ENCODE measurements around the gene EHMT1. TPM values are rescaled to one million over a fixed set of nuclear protein-coding genes. Genes with fewer than 3 reads are reported as not detected.

The EHMT1 gene
- total RNA-seq, 1 donor from 2014 or later: 45.3 TPM

DNA sequence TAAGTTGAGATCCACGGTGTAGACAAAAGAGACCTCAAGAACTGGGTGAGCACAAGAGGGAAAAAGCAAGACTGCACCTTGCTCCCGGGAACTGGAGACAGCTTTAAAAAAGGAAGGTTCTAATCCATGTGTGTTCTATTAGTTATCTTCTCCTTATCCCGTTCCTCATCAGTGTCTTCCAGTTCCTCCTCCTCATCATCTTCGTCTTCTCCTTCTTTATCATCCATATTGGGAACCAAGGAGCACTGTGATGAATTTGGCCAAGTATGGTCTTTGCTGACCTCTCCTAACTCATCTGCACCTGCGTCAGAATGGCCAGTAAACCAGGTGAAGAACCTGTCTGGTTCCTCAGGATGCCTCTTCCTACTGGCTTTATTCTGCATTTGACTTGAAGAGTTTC is 22.1 kb downstream of the EHMT1 start:
- H3K36me3 ChIP-seq (ENCODE audit: control insufficient read depth, insufficient read depth, low read length): peaks cover 6% of the 10 kb centered on the region
- TF ChIP-seq, protein P1, sequence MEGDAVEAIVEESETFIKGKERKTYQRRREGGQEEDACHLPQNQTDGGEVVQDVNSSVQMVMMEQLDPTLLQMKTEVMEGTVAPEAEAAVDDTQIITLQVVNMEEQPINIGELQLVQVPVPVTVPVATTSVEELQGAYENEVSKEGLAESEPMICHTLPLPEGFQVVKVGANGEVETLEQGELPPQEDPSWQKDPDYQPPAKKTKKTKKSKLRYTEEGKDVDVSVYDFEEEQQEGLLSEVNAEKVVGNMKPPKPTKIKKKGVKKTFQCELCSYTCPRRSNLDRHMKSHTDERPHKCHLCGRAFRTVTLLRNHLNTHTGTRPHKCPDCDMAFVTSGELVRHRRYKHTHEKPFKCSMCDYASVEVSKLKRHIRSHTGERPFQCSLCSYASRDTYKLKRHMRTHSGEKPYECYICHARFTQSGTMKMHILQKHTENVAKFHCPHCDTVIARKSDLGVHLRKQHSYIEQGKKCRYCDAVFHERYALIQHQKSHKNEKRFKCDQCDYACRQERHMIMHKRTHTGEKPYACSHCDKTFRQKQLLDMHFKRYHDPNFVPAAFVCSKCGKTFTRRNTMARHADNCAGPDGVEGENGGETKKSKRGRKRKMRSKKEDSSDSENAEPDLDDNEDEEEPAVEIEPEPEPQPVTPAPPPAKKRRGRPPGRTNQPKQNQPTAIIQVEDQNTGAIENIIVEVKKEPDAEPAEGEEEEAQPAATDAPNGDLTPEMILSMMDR (IDR thresholded peaks at IDR 0.05; ENCODE audit: insufficient read depth, low read length, severe bottlenecking): no peak
- FAIRE-seq: no peak
- DNase-seq (ENCODE audit: low read depth): no peak
- no peak overlapping the region for H3K4me3 ChIP-seq (ENCODE audit: low read depth, low read length)
- H3K27me3 ChIP-seq (ENCODE audit: control insufficient read depth, insufficient read depth, low read length): no peaks in the 10 kb centered on the region

DNA sequence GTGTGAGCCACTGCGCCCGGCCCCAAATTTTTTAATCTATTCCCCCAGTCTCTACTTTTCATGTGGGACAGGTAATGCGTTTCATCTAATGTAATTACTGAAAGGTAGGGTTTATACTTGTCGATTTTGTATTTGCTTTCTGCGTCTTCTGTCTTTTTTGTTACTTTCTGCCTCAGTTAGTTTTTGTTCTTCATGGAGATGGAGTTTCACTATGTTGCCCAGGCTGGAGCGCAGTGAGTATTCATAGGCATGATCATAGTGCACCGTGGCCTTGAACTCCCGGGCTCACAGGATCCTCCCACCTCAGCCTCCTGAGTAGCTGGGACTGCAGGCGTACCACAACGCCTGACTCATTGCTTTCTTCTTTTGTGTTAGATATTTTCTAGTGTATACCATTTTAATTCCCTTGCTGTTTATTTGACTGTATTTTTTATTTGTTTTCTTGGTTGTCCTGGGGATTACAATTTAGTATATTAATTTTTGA is 23.4 kb downstream of the EHMT1 start:
- no peak for FAIRE-seq
- Histone ChIP-seq H3K36me3 (ENCODE audit: control insufficient read depth, insufficient read depth, low read length) (peaks cover 7% of the 10 kb centered on the region), H3K4me3 (ENCODE audit: low read depth, low read length) (no peak overlapping the region), H3K27me3 (ENCODE audit: control insufficient read depth, insufficient read depth, low read length) (no peaks in the 10 kb centered on the region)
- no peak for DNase-seq (ENCODE audit: low read depth)
- TF ChIP-seq, protein P1 (IDR thresholded peaks at IDR 0.05; ENCODE audit: insufficient read depth, low read length, severe bottlenecking): no peak

DNA sequence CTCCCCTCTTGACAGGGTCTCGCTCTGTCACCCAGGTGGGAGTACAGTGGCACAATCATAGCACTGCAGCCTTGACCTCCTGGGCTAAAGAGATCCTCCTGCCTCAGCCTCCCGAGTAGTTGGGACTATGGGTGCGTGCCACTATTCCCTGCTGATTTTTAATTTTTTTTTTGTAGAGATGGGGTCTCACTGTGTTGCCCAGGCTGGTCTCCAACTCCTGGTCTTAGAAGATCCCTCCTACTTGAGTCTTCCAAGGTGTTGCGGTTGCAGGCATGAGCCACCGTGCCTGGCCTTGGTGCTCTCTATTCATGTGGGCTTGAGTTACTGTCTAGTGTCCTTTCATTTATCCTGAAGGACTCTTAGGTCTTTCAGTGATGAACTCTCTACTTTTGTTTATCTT is 24.1 kb downstream of the EHMT1 start:
- DNase-seq (ENCODE audit: low read depth) (no peak), FAIRE-seq (no peak)
- TF ChIP-seq, protein P1 (IDR thresholded peaks at IDR 0.05; ENCODE audit: insufficient read depth, low read length, severe bottlenecking): no peak
- H3K27me3 ChIP-seq (ENCODE audit: control insufficient read depth, insufficient read depth, low read length): no peaks in the 10 kb centered on the region
- no peak overlapping the region for H3K4me3 ChIP-seq (ENCODE audit: low read depth, low read length)
- H3K36me3 ChIP-seq (ENCODE audit: control insufficient read depth, insufficient read depth, low read length): peaks cover 9% of the 10 kb centered on the region

DNA sequence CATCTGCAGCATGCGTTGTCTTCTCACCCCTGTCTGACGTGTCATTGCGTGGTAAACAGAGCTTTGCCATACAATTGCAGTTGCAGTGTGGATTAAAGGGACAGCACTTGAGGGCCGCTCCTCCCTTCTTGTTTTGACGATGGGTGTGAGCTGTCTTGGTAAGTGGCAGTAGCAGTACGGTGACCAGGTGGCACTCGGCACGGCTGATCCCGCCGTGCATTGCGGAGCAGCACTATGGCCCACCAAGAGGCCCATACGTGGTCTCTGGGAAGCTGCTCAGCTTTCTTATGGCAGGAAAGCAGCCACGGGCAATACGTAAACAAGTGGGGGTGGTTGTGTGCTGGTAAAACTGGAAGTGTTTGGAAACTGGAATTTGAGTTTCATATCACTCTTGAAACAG is 25.1 kb downstream of the EHMT1 start:
- H3K27me3 ChIP-seq (ENCODE audit: control insufficient read depth, insufficient read depth, low read length): no peaks in the 10 kb centered on the region
- FAIRE-seq (no peak), DNase-seq (ENCODE audit: low read depth) (no peak)
- TF ChIP-seq, protein P1 (IDR thresholded peaks at IDR 0.05; ENCODE audit: insufficient read depth, low read length, severe bottlenecking): no peak
- H3K4me3 ChIP-seq (ENCODE audit: low read depth, low read length): no peak overlapping the region
- peaks cover 8% of the 10 kb centered on the region for H3K36me3 ChIP-seq (ENCODE audit: control insufficient read depth, insufficient read depth, low read length)

DNA sequence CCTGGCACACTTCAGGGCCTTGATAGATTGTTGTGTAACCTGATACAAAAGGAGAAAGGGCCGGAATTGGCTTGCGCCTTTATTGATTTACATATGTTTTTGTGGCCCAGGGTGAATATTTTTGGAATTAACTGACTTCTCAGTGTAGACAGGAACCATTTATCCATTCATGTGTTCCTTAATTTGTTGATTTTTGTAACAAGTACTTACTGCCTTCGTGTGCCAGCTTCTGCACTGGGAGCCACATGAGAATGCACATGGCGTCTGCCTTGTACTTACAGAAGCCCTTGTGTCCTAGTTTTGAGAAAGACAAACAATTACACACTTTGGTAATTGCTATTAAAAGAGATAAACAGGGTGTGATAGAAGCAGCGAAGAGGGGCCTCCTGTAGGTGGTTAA is 26.4 kb downstream of the EHMT1 start:
- TF ChIP-seq, protein P1 (IDR thresholded peaks at IDR 0.05; ENCODE audit: insufficient read depth, low read length, severe bottlenecking): no peak

DNA sequence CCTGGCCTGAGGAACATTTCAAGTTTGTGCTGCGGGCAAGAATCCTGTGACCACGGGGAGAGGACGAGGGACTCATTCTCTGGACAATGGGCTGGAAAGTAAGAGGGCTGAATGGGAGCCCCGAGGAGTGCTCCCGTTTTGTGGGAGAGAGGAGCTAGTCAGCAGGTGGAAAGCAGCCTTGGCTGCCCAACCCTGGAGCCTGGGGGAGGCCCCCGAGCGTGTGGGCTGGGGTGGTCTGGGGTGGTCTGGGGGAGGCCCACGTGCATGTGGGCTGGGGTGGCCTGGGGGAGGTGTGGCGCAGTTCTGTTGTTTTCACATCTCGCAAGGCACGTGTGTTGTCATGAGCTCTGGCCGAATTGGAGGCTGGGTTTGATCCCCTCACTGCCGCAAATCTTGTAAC is 27.5 kb downstream of the EHMT1 start:
- Histone ChIP-seq H3K36me3 (ENCODE audit: control insufficient read depth, insufficient read depth, low read length) (peaks cover 9% of the 10 kb centered on the region), H3K4me3 (ENCODE audit: low read depth, low read length) (no peak overlapping the region), H3K27me3 (ENCODE audit: control insufficient read depth, insufficient read depth, low read length) (no peaks in the 10 kb centered on the region)
- FAIRE-seq (no peak), DNase-seq (ENCODE audit: low read depth) (no peak)
- TF ChIP-seq, protein P1 (IDR thresholded peaks at IDR 0.05; ENCODE audit: insufficient read depth, low read length, severe bottlenecking): no peak

More for the DNA sequence above, 26.4 kb downstream of the EHMT1 start:
- H3K4me3 ChIP-seq (ENCODE audit: low read depth, low read length): no peak overlapping the region
- DNase-seq (ENCODE audit: low read depth): no peak
- H3K27me3 ChIP-seq (ENCODE audit: control insufficient read depth, insufficient read depth, low read length): no peaks in the 10 kb centered on the region
- FAIRE-seq: no peak
- H3K36me3 ChIP-seq (ENCODE audit: control insufficient read depth, insufficient read depth, low read length): peaks cover 8% of the 10 kb centered on the region

Data from bronchial epithelial cell (primary cell).